Small intestine (tissue), 7 donors: Measurements from ENCODE around the gene WASHC2A. TPM values are rescaled to one million over a fixed set of nuclear protein-coding genes. Genes with fewer than 3 reads are reported as not detected.
A peak's percentile ranks its signal among the peaks of the same experiment; 100 is the strongest.
"Not testable (repeated sequence)": the region's sequence is repeated elsewhere in the genome, so short reads cannot be mapped to it uniquely, and the experiment has no call there.

Source experiments
- DNase-seq, 2 donors: peaks; one replicate each; pipeline versions ENCODE4 v3.0.0 to v3.0.0-alpha.2; 2013
- FAIRE-seq: peaks from 2 replicates; lab custom pipeline; 2012; peaks lifted over from hg19 to GRCh38; lab: Jason Lieb, UNC
- H3K27ac ChIP-seq, 3 donors: one replicate each; pipeline ENCODE4 v1.5.1; 2013; ENCODE audit warnings: low read length in 2 of 3, mild to moderate bottlenecking in 2 of 3, control low read depth in 1 of 3, inconsistent platforms in 1 of 3, low read depth in 1 of 3, moderate library complexity in 1 of 3
- H3K27me3 ChIP-seq, 3 donors: one replicate each; pipeline ENCODE4 v1.6.1; 2013; ENCODE audit warnings: low read length in 3 of 3, inconsistent platforms in 1 of 3; ENCODE audit not compliant: control insufficient read depth in 3 of 3, insufficient read depth in 3 of 3
- H3K36me3 ChIP-seq, 3 donors: one replicate each; pipeline ENCODE4 v1.6.1; 2013; ENCODE audit warnings: low read length in 3 of 3, inconsistent platforms in 1 of 3, low read depth in 1 of 3, mild to moderate bottlenecking in 1 of 3, moderate library complexity in 1 of 3; ENCODE audit not compliant: control insufficient read depth in 3 of 3, insufficient read depth in 2 of 3
- H3K4me1 ChIP-seq, 3 donors: one replicate each; pipeline ENCODE4 v1.6.1; 2013; ENCODE audit warnings: low read length in 2 of 3, inconsistent platforms in 1 of 3, low read depth in 1 of 3, mild to moderate bottlenecking in 1 of 3, moderate library complexity in 1 of 3; ENCODE audit not compliant: control insufficient read depth in 3 of 3, insufficient read depth in 2 of 3
- H3K4me3 ChIP-seq, 3 donors: one replicate each; pipeline ENCODE4 v1.5.1; 2013; ENCODE audit warnings: low read length in 3 of 3, control low read depth in 1 of 3, inconsistent platforms in 1 of 3, low read depth in 1 of 3, mild to moderate bottlenecking in 1 of 3, moderate library complexity in 1 of 3
- H3K9me3 ChIP-seq, 2 donors: one replicate each; pipeline ENCODE4 v1.6.1; 2013; ENCODE audit warnings: low read depth in 1 of 2, low read length in 1 of 2; ENCODE audit not compliant: control insufficient read depth in 2 of 2, insufficient read depth in 1 of 2
- WGBS, 3 donors: extraction: QIAGEN DNeasy Blood & Tissue Kit; methylation state at CpG; one replicate each; pipeline ENCODE4 v1.1.7; 2013; 5-methylcytosine and 5-hydroxymethylcytosine counted together
- polyA plus RNA-seq, 4 donors: library from polyadenylated mRNA; stranded (reverse) in 3 of 4; unstranded in 1 of 4; fragments of 200-250 nt in 3 of 4; fragments of 120-200 nt in 1 of 4; gene quantifications; one replicate each; pipeline versions ENCODE4 v1.2.1 to v1.2.3, GENCODE V29; 2013
- donor health status: healthy with polysubstance abuse.
- donor health status: control.
- donor health status: control.
- donor health status: Bipolar disorder and iron deficiency.
- donor health status: healthy.

WASHC2A gene
- polyA plus RNA-seq, 4 donors, result 15.1 to 64.6 (median 20.3) TPM

GRCh38 chr10:50055494-50056292 lies 12.1 kb upstream of the WASHC2A start:
- WGBS, 3 donors, result 48 to 65% (median 64%) methylated on average over 5 of the region's 5 CpGs
- H3K36me3 ChIP-seq, FAIRE-seq, H3K27ac ChIP-seq, H3K4me3 ChIP-seq, H3K27me3 ChIP-seq, H3K4me1 ChIP-seq, H3K9me3 ChIP-seq, DNase-seq: not testable (repeated sequence)

- not testable (repeated sequence) for H3K4me3 ChIP-seq, FAIRE-seq, H3K4me1 ChIP-seq, H3K36me3 ChIP-seq, H3K27me3 ChIP-seq, H3K9me3 ChIP-seq
- peak overlapping the region in 1 of 3 donors; percentile 55 for H3K27ac ChIP-seq
- peak; percentile 36 to 56 for DNase-seq
- WGBS, 3 donors, result 8 to 58% (median 38%) methylated on average over 8 of the region's 8 CpGs
Observed at GRCh38 chr10:50056654-50057053, 11.1 kb upstream of the WASHC2A start.

- not testable (repeated sequence) for H3K4me1 ChIP-seq, H3K4me3 ChIP-seq, H3K9me3 ChIP-seq, H3K27ac ChIP-seq, H3K27me3 ChIP-seq, H3K36me3 ChIP-seq
- FAIRE-seq (peak; percentile 80), DNase-seq (peak; percentile 44 to 75)
- 13 to 64% (median 21%) methylated on average over 1 of the region's 1 CpG for WGBS, 3 donors
Observed at GRCh38 chr10:50058727-50059126, 9.0 kb upstream of the WASHC2A start.

- H3K36me3 ChIP-seq, H3K27me3 ChIP-seq, H3K4me1 ChIP-seq, H3K27ac ChIP-seq, H3K4me3 ChIP-seq, FAIRE-seq, H3K9me3 ChIP-seq, DNase-seq: not testable (repeated sequence)
- WGBS, 3 donors, result 88 to 92% (median 91%) methylated on average over 9 to 10 of the region's 10 CpGs
Observed at GRCh38 chr10:50059946-50060345, 7.8 kb upstream of the WASHC2A start.

GRCh38 chr10:50061548-50061947 lies 6.2 kb upstream of the WASHC2A start:
- H3K9me3 ChIP-seq, H3K36me3 ChIP-seq, H3K27ac ChIP-seq, H3K4me1 ChIP-seq, H3K4me3 ChIP-seq, H3K27me3 ChIP-seq, FAIRE-seq, DNase-seq: not testable (repeated sequence)
- WGBS, 3 donors, result 69 to 85% (median 74%) methylated on average over 5 to 7 of the region's 7 CpGs

GRCh38 chr10:50063100-50063499 lies 4.7 kb upstream of the WASHC2A start:
- Histone ChIP-seq H3K36me3 (no peaks in the 10 kb centered on the region), H3K4me3 (no peak overlapping the region), H3K27ac (no peak overlapping the region), H3K9me3 (no peaks in the 10 kb centered on the region), H3K4me1 (peaks cover 0 to 5% (median 0%) of the 10 kb centered on the region in 3 donors), H3K27me3 (no peaks in the 10 kb centered on the region)
- FAIRE-seq (no peak), DNase-seq (no peak)
- WGBS, 3 donors, result 33 to 69% (median 69%) methylated on average over 8 of the region's 8 CpGs

GRCh38 chr10:50068352-50068659 lies 552 bp downstream of the WASHC2A start:
- peak overlapping the region in 2 of 3 donors; percentile 57 to 67 for H3K4me3 ChIP-seq
- WGBS, 3 donors, result 1 to 2% (median 2%) methylated on average over 7 to 13 of the region's 13 CpGs
- H3K36me3 ChIP-seq, DNase-seq, H3K9me3 ChIP-seq, H3K27me3 ChIP-seq, H3K4me1 ChIP-seq, FAIRE-seq, H3K27ac ChIP-seq: not testable (repeated sequence)

- 94 to 100% (median 95%) methylated on average over 1 of the region's 2 CpGs for WGBS, 3 donors
- FAIRE-seq, result peak; percentile 80
Observed at GRCh38 chr10:50075139-50075538, 7.4 kb downstream of the WASHC2A start.

GRCh38 chr10:50075544-50075943 lies 7.8 kb downstream of the WASHC2A start:
- DNase-seq, H3K27me3 ChIP-seq, FAIRE-seq, H3K36me3 ChIP-seq, H3K9me3 ChIP-seq, H3K27ac ChIP-seq, H3K4me1 ChIP-seq, H3K4me3 ChIP-seq: not testable (repeated sequence)
- WGBS, 3 donors, result 0 to 62% (median 17%) methylated on average over 1 to 2 of the region's 2 CpGs

More at GRCh38 chr10:50075139-50075538, 7.4 kb downstream of the WASHC2A start:
- not testable (repeated sequence) for H3K4me1 ChIP-seq, H3K36me3 ChIP-seq, H3K9me3 ChIP-seq, H3K27me3 ChIP-seq, DNase-seq, H3K27ac ChIP-seq, H3K4me3 ChIP-seq
